Tibial nerve (tissue), 4 donors: ENCODE results near the gene PDE6G. TPM values are rescaled to one million over a fixed set of nuclear protein-coding genes. Genes with fewer than 3 reads are reported as not detected.

Experiments used
- DNase-seq, 2 donors: peaks; one replicate each; pipeline ENCODE4 v3.0.0-alpha.2; 2019; ENCODE audit warnings: low spot score in 2 of 2
- H3K27ac ChIP-seq, 4 donors: fragments of 200-600 bp; sonication (generic) in 3 of 4; one replicate each; pipeline ENCODE4 v1.5.1; 2017 to 2019; ENCODE audit warnings: mild to moderate bottlenecking in 1 of 4
- H3K27me3 ChIP-seq, 2 donors: fragments of 200-600 bp; sonication (generic) in 1 of 2; one replicate each; pipeline versions ENCODE4 v1.5.1 to v1.6.0; 2017 to 2019
- H3K36me3 ChIP-seq, 3 donors: fragments of 200-600 bp; sonication (generic); one replicate each; pipeline ENCODE4 v1.5.1; 2018 to 2019
- H3K4me1 ChIP-seq, 4 donors: fragments of 200-600 bp; sonication (generic) in 3 of 4; one replicate each; pipeline ENCODE4 v1.5.1; 2017 to 2019
- H3K4me3 ChIP-seq, 4 donors: fragments of 200-600 bp; sonication (generic) in 3 of 4; one replicate each; pipeline ENCODE4 v1.5.1; 2017 to 2019; ENCODE audit warnings: mild to moderate bottlenecking in 1 of 4, moderate library complexity in 1 of 4
- H3K9me3 ChIP-seq, 4 donors: fragments of 200-600 bp; sonication (generic) in 3 of 4; one replicate each; pipeline ENCODE4 v1.5.1; 2017 to 2019
- EP300 ChIP-seq, 2 donors: sonication (generic); formaldehyde crosslinking; IDR thresholded peaks; one replicate each; pipeline ENCODE4 v1.6.1; 2017; ENCODE audit warnings: antibody characterized with exemption in 2 of 2, mild to moderate bottlenecking in 1 of 2
- POLR2A ChIP-seq, 2 donors: fragments of 450-650 bp; IDR thresholded peaks; one replicate each; pipeline ENCODE4 v1.6.1; 2017; ENCODE audit warnings: antibody characterized with exemption in 2 of 2, mild to moderate bottlenecking in 2 of 2, moderate library complexity in 2 of 2
- WGBS, 2 donors: methylation state at CpG; one replicate each; pipeline ENCODE4 v1.1.5; 2018; 5-methylcytosine and 5-hydroxymethylcytosine counted together
- total RNA-seq, 4 donors: library from RNA; depleted of rRNA; stranded (reverse); fragments of >200 nt; gene quantifications; one replicate each; pipeline ENCODE4 v1.1.0, GENCODE V29; 2016
- TF ChIP-seq, protein P1 (sequence below), 5 experiments: fragments of 200-600 bp in 3 of 5; fragments of 450-650 bp in 2 of 5; sonication (generic) in 3 of 5; IDR thresholded peaks; one replicate each; pipeline ENCODE4 v1.5.1; 2016 to 2019; ENCODE audit warnings: antibody characterized with exemption in 5 of 5, mild to moderate bottlenecking in 3 of 5, moderate library complexity in 2 of 5

Gene PDE6G
- total RNA-seq, 4 donors from 2014 or later = not detected

DNA sequence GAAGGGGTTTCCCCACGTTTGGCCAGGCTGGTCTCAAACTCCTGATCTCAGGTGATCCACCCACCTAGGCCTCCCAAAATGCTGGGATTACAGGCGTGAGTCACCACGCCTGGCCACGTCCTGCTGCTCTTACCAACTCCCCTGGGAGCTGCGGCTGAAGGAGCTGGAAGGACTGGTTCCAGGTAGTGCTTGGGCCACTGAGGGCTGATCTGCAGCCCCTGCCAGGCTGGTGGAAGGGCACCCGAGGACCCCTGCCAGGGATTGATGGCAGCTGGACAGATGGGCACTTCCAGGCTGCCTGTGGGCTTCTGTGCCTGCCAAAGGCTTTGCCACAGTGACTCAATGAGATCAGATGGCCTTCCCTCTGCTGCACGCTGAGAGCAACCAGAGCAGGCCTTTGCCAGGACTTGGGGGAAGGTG is 7.7 kb upstream of the PDE6G start:
- DNase-seq = no peak
- Histone ChIP-seq H3K27me3 (no peaks in the 10 kb centered on the region), H3K36me3 (peaks cover 0 to 13% (median 0%) of the 10 kb centered on the region in 3 donors), H3K4me3 (no peak overlapping the region), H3K4me1 (peaks cover 0 to 30% (median 12%) of the 10 kb centered on the region in 4 donors), H3K27ac (no peak overlapping the region), H3K9me3 (no peaks in the 10 kb centered on the region)
- TF ChIP-seq POLR2A (IDR thresholded peaks at IDR 0.05) (no peak), EP300 (IDR thresholded peaks at IDR 0.05) (no peak)
- TF ChIP-seq, protein P1, sequence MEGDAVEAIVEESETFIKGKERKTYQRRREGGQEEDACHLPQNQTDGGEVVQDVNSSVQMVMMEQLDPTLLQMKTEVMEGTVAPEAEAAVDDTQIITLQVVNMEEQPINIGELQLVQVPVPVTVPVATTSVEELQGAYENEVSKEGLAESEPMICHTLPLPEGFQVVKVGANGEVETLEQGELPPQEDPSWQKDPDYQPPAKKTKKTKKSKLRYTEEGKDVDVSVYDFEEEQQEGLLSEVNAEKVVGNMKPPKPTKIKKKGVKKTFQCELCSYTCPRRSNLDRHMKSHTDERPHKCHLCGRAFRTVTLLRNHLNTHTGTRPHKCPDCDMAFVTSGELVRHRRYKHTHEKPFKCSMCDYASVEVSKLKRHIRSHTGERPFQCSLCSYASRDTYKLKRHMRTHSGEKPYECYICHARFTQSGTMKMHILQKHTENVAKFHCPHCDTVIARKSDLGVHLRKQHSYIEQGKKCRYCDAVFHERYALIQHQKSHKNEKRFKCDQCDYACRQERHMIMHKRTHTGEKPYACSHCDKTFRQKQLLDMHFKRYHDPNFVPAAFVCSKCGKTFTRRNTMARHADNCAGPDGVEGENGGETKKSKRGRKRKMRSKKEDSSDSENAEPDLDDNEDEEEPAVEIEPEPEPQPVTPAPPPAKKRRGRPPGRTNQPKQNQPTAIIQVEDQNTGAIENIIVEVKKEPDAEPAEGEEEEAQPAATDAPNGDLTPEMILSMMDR (IDR thresholded peaks at IDR 0.05) = no peak
- WGBS, 2 donors = 69 to 83% methylated on average over 7 of the region's 7 CpGs

GRCh38 chr17:81662002-81662401 is 5.7 kb upstream of the PDE6G start:
- WGBS, 2 donors = 91 to 95% methylated on average over 4 of the region's 4 CpGs
- TF ChIP-seq, protein P1 (IDR thresholded peaks at IDR 0.05) = no peak
- TF ChIP-seq EP300 (IDR thresholded peaks at IDR 0.05) (no peak), POLR2A (IDR thresholded peaks at IDR 0.05) (no peak)
- peaks cover 0 to 15% (median 4%) of the 10 kb centered on the region in 4 donors for H3K4me1 ChIP-seq
- no peak overlapping the region for H3K4me3 ChIP-seq
- H3K27me3 ChIP-seq = no peaks in the 10 kb centered on the region
- no peaks in the 10 kb centered on the region for H3K9me3 ChIP-seq
- peaks cover 0 to 12% (median 0%) of the 10 kb centered on the region in 3 donors for H3K36me3 ChIP-seq
- no peak overlapping the region for H3K27ac ChIP-seq
- DNase-seq = no peak

- 83 to 85% methylated on average over 9 of the region's 9 CpGs for WGBS, 2 donors
- no peaks in the 10 kb centered on the region for H3K27me3 ChIP-seq
Observed at GRCh38 chr17:81660441-81660840, 4.1 kb upstream of the PDE6G start.

DNA sequence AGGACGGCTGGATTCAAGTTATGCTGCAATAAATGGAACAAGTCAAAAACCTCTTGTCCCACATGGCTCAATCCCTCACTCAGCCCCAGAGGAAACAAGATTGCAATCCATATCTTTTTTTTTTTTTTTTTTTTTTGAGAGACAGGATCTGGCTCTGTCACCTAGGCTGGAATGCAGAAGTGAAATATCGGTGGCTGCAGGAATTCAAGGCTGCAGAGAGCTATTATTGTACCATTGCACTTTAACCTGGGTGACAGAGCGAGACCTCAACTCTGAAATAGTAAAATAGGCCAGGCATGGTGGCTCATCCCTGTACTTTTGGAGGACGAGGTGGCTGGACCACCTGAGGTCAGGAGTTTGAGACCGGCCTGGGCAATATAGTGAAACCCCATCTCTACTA is 2.7 kb upstream of the PDE6G start:
- TF ChIP-seq, protein P1 (IDR thresholded peaks at IDR 0.05) = no peak
- no peak for TF ChIP-seq EP300 (IDR thresholded peaks at IDR 0.05)
- TF ChIP-seq POLR2A (IDR thresholded peaks at IDR 0.05) = no peak
- no peak for DNase-seq
- WGBS, 2 donors = 80 to 88% methylated on average over 5 of the region's 5 CpGs
- Histone ChIP-seq H3K4me1 (no peaks in the 10 kb centered on the region), H3K4me3 (no peak overlapping the region), H3K9me3 (no peaks in the 10 kb centered on the region), H3K27me3 (peaks cover 0 to 3% of the 10 kb centered on the region in 2 donors), H3K27ac (no peak overlapping the region), H3K36me3 (peaks cover 0 to under 1% (median 0%) of the 10 kb centered on the region in 3 donors)

More at GRCh38 chr17:81660441-81660840, 4.1 kb upstream of the PDE6G start:
- TF ChIP-seq, protein P1 (IDR thresholded peaks at IDR 0.05) = no peak
- TF ChIP-seq EP300 (IDR thresholded peaks at IDR 0.05) (no peak), POLR2A (IDR thresholded peaks at IDR 0.05) (no peak)
- Histone ChIP-seq H3K27ac (no peak overlapping the region), H3K36me3 (peaks cover 0 to 12% (median 0%) of the 10 kb centered on the region in 3 donors), H3K9me3 (no peaks in the 10 kb centered on the region), H3K4me3 (no peak overlapping the region), H3K4me1 (peaks cover 0 to 8% (median 2%) of the 10 kb centered on the region in 4 donors)
- no peak for DNase-seq

GRCh38 chr17:81656835-81657234 is 493 bp upstream of the PDE6G start:
- 58 to 100% methylated on average over 1 to 4 of the region's 4 CpGs for WGBS, 2 donors
- Histone ChIP-seq H3K27me3 (peaks cover 0 to 20% of the 10 kb centered on the region in 2 donors), H3K27ac (no peak overlapping the region), H3K36me3 (no peaks in the 10 kb centered on the region), H3K4me3 (no peak overlapping the region), H3K4me1 (no peaks in the 10 kb centered on the region), H3K9me3 (no peaks in the 10 kb centered on the region)
- no peak for DNase-seq
- TF ChIP-seq POLR2A (IDR thresholded peaks at IDR 0.05) (no peak), EP300 (IDR thresholded peaks at IDR 0.05) (no peak)
- TF ChIP-seq, protein P1 (IDR thresholded peaks at IDR 0.05) = no peak
